Inflammatory macrophage treated with lipopolysaccharide for 4 hours (primary cell): ENCODE results near the gene HEATR9.
A peak's percentile ranks its signal among the peaks of the same experiment; 100 is the strongest.
"Not testable (repeated sequence)": the region's sequence is repeated elsewhere in the genome, so short reads cannot be mapped to it uniquely, and the experiment has no call there.

Experiments used
- DNase-seq: peaks from one replicate; pipeline ENCODE4 v3.0.0-alpha.2; 2020

HEATR9 gene

DNA sequence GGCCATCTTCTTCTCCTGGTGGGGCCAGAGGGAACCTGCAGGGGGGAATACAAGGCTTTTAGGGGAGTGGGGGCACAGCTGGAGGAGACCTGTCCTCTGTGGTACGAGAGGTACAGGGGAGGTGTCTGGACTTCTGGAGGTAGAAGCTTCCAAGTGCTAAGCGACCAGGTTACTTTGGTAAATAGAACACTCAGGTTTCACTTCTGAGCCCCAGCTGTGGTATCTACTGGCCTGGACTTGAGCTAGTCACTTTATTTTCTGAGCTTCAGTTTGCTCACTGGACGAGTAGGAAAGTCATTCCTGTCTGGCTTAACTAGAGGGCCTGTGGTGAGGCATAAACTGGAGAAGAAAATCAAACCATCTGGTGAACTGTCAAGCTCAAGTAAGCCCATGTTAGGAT is at the start of gene HEATR9:
Gene HEATR9, minus strand, starts transcription at position 155 of the 400 bp plus-strand sequence. Its CDS starts 149 bp downstream, at position 6.
- no peak for DNase-seq

DNA sequence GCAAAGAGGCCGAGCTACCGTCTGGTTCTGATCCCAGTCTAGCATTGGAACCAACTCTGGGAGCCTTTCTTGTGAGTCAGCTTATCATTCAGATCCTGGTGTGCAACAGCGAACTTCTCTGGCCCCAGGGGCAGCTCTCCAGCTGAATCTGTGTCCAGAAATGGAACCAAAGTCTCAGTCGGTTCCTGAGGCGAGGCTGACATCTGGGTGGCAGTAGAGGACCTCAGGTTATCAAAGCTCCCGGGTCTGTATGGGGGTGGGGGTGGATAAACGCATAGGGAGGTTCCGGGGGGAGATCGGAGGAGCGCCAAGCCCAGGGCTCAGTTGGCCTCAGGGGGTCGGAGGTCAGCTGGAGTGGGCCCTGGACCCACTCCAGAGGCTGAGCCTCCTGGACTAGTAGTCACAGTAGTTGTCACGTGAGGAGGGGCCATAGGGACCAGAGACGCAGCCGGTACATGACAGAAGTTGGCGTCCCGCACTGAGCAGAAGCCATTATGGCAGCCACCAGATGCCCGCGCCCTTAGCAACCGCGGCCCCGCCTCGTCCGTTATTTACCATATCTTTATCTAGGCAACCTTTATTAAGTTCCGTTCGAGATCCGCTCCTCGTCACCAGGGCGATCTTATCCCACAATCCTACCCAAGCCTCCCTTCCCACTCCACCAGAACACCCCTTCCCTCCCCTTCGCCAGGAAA is 49.0 kb upstream of the HEATR9 start:
- no peak for DNase-seq

GRCh38 chr17:35915153-35915964 is 46.7 kb upstream of the HEATR9 start:
- DNase-seq = peak; percentile 11

DNA sequence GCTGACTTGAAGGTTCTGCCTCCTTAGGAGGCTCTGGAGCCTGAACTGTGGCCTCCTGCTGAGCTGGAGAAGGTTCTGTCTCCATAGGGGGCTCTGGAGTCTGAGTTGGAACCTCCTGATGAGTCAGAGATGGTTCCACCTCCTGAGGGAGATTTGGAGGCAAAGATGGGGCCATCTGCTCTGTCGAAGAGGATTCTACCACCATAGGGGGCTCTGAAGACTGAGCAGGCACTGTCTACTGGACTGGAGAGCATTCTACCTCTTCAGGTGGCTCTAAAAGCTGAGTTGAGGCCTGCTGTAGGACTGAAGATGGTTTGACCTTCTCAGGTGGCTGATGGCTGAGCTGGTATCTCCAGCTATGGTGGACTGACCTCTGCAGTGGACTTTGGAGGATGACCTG is 45.7 kb upstream of the HEATR9 start:
- DNase-seq = no peak

GRCh38 chr17:35913609-35914008 is 44.9 kb upstream of the HEATR9 start:
- DNase-seq = no peak

- DNase-seq = no peak
Observed at GRCh38 chr17:35912942-35913341, 44.3 kb upstream of the HEATR9 start.

DNA sequence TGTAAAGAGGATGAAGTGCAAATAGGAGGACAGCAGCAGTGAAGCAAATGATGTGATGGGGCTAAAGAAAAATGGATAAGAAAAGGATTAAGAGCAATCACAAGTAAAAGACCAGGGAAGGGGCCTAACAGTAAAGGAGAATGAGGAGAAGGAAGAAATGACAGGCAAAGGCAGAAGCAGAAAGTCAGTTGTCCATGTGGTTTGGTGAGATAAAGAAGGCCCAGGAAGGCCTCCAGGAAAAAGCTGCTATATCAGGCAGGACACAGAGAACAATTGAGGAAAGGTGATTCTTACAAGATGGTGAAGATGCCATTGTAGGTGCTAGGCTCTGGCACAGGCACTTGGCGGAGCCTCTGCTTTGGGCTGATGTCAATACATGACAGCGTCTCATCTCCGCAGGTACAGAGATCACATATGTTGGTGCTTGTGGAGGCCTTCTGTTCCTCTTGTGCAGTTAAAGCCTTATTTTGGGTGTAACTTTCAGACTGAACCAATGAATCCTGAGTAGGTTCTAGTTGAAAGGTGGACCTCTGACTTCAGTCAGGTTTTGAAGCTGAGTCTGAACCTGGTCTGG is 43.7 kb upstream of the HEATR9 start:
- DNase-seq = no peak

DNA sequence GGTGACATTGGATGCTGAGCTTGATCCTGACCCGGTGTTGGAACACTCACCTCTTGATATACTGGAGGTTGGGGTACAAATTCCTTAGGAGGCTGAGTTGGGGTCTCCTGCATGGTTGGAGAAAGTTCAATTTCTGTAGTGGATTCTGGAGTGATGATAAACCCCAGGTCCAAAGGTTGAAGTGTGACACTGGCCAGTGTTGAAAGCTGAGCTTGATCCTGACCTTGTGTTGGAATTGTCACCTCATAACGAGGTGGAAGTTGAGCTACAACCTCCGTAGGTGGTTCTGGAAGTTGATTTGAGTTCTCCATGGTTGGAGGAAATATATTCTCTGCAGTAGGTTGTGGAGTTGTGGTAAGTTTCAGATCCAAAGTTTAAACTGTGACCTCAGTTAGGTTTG is 40.7 kb upstream of the HEATR9 start:
- DNase-seq = no peak

GRCh38 chr17:35907691-35908090 is 39.0 kb upstream of the HEATR9 start:
- DNase-seq = no peak

- DNase-seq = no peak
Observed at GRCh38 chr17:35906926-35907637, 38.4 kb upstream of the HEATR9 start.

DNA sequence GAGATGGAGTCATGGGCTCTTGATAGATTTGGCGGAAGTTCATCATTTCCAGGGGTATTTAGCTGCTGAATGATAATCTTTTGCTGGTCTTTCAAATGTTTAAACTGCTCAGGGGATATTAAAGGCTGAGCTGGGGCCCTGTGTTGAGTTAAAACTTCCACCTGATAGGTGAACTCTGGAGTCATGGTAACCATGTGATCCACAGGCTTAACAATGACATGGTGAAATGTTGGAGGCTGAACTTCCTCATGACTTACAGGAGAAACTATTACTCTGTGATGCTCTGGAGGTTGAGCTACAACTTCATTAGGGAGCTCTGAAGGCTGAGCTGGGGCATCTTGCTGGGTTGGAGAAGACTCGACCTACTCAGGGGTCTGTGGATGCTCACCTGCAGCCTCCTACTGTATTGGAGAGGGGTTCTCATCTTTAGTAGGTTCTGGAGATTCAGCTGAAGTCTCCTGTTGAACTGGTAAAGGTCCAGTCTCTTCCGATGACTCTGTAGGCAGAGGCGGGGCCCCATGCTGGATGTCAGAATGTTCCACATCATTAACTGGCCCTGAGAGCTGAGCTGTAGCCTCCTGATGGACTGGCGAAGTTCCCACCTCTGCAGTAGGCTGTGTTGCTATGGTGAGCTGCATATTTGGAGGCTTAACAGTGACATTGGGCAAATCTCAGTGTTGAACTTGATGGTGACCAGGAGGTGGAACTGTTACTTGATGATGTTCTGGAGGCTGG is 37.7 kb upstream of the HEATR9 start:
- no peak for DNase-seq

DNA sequence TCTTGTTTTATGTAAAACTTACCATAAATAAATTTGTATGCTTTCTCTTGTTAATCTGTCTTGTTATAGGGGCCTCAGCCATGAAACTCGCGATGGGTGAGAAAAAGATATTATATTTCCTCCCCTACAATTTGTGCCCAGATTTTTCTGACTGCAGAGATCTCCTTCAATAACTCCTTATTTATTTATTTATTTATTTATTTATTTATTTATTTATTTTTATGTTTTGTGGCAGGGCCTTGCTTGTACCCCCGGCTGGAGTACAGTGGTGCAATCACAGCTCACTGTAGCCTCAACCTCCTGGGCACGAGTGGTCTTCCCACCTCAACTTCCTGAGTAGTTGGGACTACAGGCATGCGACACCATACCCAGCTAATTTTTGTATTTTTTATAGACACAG is 34.8 kb upstream of the HEATR9 start:
- no peak for DNase-seq

GRCh38 chr17:35901631-35902175 is 33.0 kb upstream of the HEATR9 start:
- no peak for DNase-seq

GRCh38 chr17:35900708-35901480 is 32.2 kb upstream of the HEATR9 start:
- DNase-seq = no peak

GRCh38 chr17:35900280-35900679 is 31.6 kb upstream of the HEATR9 start:
- DNase-seq = no peak

DNA sequence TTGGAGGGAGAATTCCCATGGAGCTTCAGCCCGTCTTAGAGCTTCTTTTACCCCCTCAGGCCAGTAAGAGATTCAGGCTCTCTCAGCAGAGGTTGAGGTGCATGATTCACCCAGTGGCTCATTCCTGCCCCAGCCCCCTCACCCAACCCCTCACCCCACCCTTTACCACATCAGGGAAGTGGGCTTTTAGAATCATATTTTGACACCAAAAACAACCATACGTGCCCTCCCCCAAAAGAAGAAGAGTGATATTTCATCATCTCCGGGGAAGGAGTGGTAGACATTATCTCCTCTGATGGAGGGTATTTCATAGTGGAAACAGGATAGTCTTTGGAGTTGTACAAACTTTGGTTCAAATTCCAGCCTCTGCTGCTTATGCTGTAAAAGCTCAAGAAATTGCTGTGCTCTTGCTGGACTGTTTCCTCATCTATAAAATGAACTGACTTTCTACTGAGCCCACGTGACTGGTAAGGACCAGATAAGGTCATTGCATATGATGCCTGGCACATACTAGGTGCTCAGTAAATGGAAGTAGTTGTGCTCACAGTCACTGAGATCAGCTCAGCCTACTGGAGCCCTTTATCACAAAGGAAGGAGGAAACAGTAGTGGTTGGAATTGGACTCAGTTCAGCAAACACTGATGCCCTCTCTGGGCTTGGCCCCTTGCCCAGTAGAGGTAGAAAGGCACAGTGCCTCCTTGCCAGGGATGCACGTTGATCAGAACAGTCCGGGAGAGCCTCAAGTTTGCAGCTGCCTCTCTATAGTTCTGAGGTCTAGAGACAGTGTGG is 29.8 kb upstream of the HEATR9 start:
- peak; percentile 37 for DNase-seq

GRCh38 chr17:35897772-35898171 is 29.1 kb upstream of the HEATR9 start:
- not testable (repeated sequence) for DNase-seq

DNA sequence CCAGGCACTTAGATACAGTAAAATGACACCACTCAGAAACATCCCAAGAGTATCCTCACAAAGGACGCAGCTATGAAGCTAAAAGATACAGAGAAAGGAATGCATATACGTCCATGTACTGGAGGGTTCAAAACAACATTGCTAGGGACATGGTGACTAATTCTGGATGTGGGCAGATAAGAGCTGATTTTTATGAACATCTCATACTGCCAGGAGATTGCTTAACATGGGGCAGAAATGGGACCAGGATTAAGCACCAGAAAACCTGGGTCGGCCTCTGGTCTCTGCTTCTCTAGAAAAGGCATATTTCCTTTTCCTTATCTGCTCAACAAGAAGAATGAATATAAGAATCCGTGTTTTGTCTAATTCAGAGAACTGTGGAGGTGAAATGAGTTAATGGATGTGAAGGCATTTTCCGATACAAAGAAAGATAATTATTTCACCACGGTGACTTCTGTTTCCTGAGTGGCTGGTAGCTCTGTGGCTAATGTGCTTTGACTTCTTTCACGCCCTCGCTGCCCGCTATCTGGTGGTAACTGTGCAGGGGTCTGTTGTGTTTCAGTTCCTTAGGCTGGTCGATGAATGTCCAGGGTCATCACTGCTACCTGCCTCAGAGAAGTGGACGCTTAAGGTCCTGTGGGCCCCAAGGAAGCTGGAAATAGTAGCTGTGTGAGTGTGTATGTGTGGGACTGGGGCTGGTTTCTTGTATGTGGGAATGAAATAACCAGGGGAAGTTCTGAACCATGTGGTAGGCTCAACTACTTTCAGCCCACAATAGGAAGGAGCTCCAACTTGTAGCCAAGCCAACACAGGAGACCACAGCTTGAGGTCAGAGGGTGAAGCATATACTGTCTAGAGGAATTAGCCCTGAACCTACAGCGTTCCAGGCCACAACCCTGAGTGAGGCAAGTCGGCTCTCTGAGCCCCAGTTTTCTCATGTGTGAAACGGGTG is 27.2 kb upstream of the HEATR9 start:
- peak; percentile 83 for DNase-seq

- DNase-seq = no peak
Observed at GRCh38 chr17:35894206-35894605, 25.5 kb upstream of the HEATR9 start.
